ENCODE results near the gene CELSR1. TPM values are rescaled to one million over a fixed set of nuclear protein-coding genes. Genes with fewer than 3 reads are reported as not detected.

CELSR1 gene
- total RNA-seq, 2 experiments from 2014 or later, result 3.7 to 5.2 TPM

DNA sequence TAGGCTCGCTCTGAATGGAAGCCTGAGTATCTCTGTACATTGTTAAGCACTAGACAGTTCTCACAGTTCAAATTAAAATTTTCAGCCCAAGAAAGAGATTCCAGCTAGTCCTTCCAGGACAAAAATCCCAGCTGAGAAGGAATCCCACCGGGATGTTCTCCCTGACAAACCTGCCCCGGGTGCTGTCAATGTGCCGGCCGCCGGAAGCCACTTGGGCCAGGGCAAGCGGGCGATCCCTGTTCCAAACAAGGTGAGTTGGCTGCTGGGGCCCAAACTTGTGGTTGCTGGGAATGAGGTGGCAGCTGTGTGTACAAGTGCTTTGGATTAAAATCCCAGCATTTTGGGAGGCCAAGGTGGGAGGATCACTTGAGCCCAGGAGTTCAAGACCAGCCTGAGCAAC lies 225.4 kb downstream of the CELSR1 start:
- H3K9me2 ChIP-seq (ENCODE audit: insufficient read depth, low read length), result no peaks in the 10 kb centered on the region
- no peak overlapping the region for H3K4me3 ChIP-seq (ENCODE audit: low read depth, low read length, poor library complexity, severe bottlenecking)
- H3K36me3 ChIP-seq (ENCODE audit: insufficient read depth, low read length), result peaks cover 92% of the 10 kb centered on the region
- no peak for TF ChIP-seq EZH2phosphoT487 (IDR thresholded peaks at IDR 0.05; ENCODE audit: borderline replicate concordance, low read depth, low read length)
- TF ChIP-seq, protein P1, sequence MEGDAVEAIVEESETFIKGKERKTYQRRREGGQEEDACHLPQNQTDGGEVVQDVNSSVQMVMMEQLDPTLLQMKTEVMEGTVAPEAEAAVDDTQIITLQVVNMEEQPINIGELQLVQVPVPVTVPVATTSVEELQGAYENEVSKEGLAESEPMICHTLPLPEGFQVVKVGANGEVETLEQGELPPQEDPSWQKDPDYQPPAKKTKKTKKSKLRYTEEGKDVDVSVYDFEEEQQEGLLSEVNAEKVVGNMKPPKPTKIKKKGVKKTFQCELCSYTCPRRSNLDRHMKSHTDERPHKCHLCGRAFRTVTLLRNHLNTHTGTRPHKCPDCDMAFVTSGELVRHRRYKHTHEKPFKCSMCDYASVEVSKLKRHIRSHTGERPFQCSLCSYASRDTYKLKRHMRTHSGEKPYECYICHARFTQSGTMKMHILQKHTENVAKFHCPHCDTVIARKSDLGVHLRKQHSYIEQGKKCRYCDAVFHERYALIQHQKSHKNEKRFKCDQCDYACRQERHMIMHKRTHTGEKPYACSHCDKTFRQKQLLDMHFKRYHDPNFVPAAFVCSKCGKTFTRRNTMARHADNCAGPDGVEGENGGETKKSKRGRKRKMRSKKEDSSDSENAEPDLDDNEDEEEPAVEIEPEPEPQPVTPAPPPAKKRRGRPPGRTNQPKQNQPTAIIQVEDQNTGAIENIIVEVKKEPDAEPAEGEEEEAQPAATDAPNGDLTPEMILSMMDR (conservative IDR thresholded peaks at IDR 0.05; ENCODE audit: low read length), result no peak
- H3K79me2 ChIP-seq (ENCODE audit: insufficient read depth, low read depth, low read length), result peaks cover 28% of the 10 kb centered on the region
- H2AFZ ChIP-seq (ENCODE audit: low read length), result no peak overlapping the region
- H3K27ac ChIP-seq (ENCODE audit: low read depth, low read length, poor library complexity, severe bottlenecking), result no peak overlapping the region
- POLR2A ChIA-PET, result no interaction called here
- 0 out of 2 replicates have a peak, but pooled peaks cover under 1% of the 10 kb centered on the region for H4K20me1 ChIP-seq (ENCODE audit: insufficient read depth, low read length)
- H3K9me3 ChIP-seq (ENCODE audit: low read length), result no peaks in the 10 kb centered on the region
- BruUV-seq (replicated peaks), result no TSS peak
- no peak for DNase-seq (ENCODE audit: low spot score)
- CTCF ChIA-PET (ENCODE audit: unreplicated experiment), result no interaction called here
- intact Hi-C loops (cut with micrococcal nuclease; ENCODE audit: unreplicated experiment), result loop anchor here (10.0 kb wide), 1 partner anchor 317 kb away; no protein-coding TSS in a partner anchor
- H3K4me1 ChIP-seq (ENCODE audit: insufficient read depth, low read length, poor library complexity, severe bottlenecking), result no peaks in the 10 kb centered on the region
- H3K4me2 ChIP-seq (ENCODE audit: low read length), result no peak overlapping the region

Other genes starting within 250 kb of the CELSR1 start
- gene GTSE1, start 240.8 kb downstream of the CELSR1 start, total RNA-seq (2014; rRNA removed; shearing (Covaris generic)), result 54.7 and 56.0 TPM in 2 replicates
- 109 and 114 TPM in 2 replicates for gene GTSE1, start 240.8 kb downstream of the CELSR1 start, total RNA-seq (2022)
- 73.6 and 88.2 TPM in 2 replicates for gene TRMU, start 201.9 kb downstream of the CELSR1 start, total RNA-seq (2014; rRNA removed; shearing (Covaris generic))
- 109 and 121 TPM in 2 replicates for gene TRMU, start 201.9 kb downstream of the CELSR1 start, total RNA-seq (2022)
- 40.7 and 52.4 TPM in 2 replicates for gene GRAMD4, start 82.8 kb upstream of the CELSR1 start, total RNA-seq (2014; rRNA removed; shearing (Covaris generic))
- gene GRAMD4, start 82.8 kb upstream of the CELSR1 start, total RNA-seq (2022), result 32.8 and 46.9 TPM in 2 replicates
- 47.9 and 48.1 TPM in 2 replicates for gene CERK, start 200.6 kb upstream of the CELSR1 start, total RNA-seq (2014; rRNA removed; shearing (Covaris generic))
- 34.6 and 36.6 TPM in 2 replicates for gene CERK, start 200.6 kb upstream of the CELSR1 start, total RNA-seq (2022)
- 15.0 and 22.3 TPM in 2 replicates for gene TBC1D22A, start 225.0 kb upstream of the CELSR1 start, total RNA-seq (2014; rRNA removed; shearing (Covaris generic))
- 43.2 and 43.9 TPM in 2 replicates for gene TBC1D22A, start 225.0 kb upstream of the CELSR1 start, total RNA-seq (2022)

Measured in OCI-LY7 (cell line).